Measurements from ENCODE around the gene JHY.

DNA sequence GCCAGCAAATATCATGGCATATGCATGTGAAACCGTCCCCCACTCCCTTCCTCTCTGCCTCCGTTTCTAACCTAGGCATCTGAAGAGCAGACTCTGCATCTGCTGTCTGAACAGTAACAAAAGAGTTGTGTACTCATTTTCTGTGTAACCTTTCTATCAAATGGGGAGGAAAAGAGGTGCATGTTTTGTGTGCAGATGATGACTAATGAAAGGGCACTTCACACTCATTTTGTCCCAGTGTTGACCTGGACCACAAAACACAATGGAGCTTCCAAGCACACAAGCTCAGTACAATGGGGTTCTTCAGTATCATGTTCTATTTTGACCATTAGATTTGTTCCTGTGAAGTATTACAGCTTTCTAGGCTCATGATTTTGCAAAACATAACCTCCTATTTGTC, 13.0 kb downstream of the JHY start:
- TF ChIP-seq CTCF (conservative IDR thresholded peaks at IDR 0.05; ENCODE audit: low read length) (no peak), EZH2phosphoT487 (IDR thresholded peaks at IDR 0.05; ENCODE audit: borderline replicate concordance) (no peak)
